Natural killer cell (primary cell): ENCODE measurements around the gene SULT2B1. TPM values are rescaled to one million over a fixed set of nuclear protein-coding genes. Genes with fewer than 3 reads are reported as not detected.
"Not testable (repeated sequence)": the region's sequence is repeated elsewhere in the genome, so short reads cannot be mapped to it uniquely, and the experiment has no call there.

Experiments used
- ATAC-seq, 3 donors: fragments of 150-1000 bp in 2 of 3; fragments of 200-7000 bp in 1 of 3; cut with Tn5 transposase; 1 replicate in 1 of 3; 2 replicates in 2 of 3; pipeline ENCODE4 v1.10.0; 2021; ENCODE audit warnings: mild to moderate bottlenecking in 2 of 3, moderate library complexity in 2 of 3
- DNase-seq, 2 donors: peaks; one replicate each; pipeline versions ENCODE4 v3.0.0 to v3.0.0-alpha.2; 2013 to 2021; ENCODE audit warnings: mixed read lengths in 1 of 2
- H3K27ac ChIP-seq: one replicate; pipeline ENCODE4 v1.5.1; 2013; ENCODE audit warnings: mild to moderate bottlenecking, low read length
- H3K27me3 ChIP-seq: one replicate; pipeline ENCODE4 v1.6.1; 2013; ENCODE audit warnings: low read length; ENCODE audit not compliant: control insufficient read depth, insufficient read depth
- H3K36me3 ChIP-seq: one replicate; pipeline ENCODE4 v1.6.1; 2013; ENCODE audit warnings: low read length; ENCODE audit not compliant: control insufficient read depth, insufficient read depth
- H3K4me1 ChIP-seq: one replicate; pipeline ENCODE4 v1.6.1; 2013; ENCODE audit warnings: low read length; ENCODE audit not compliant: control insufficient read depth, insufficient read depth
- H3K4me3 ChIP-seq: one replicate; pipeline ENCODE4 v1.5.1; 2013; ENCODE audit warnings: low read length
- H3K9me3 ChIP-seq: one replicate; pipeline ENCODE4 v1.6.1; 2013; ENCODE audit warnings: low read length; ENCODE audit not compliant: control insufficient read depth, insufficient read depth
- H3K27ac Mint-ChIP-seq, 2 donors: one replicate each; pipeline ENCODE4 v1.8.0; 2022; ENCODE audit warnings: mild to moderate bottlenecking in 2 of 2, mixed read lengths in 2 of 2, moderate library complexity in 1 of 2
- H3K27me3 Mint-ChIP-seq, 2 donors: one replicate each; pipeline ENCODE4 v1.8.0; 2022; ENCODE audit warnings: low read depth in 2 of 2, mixed read lengths in 2 of 2
- H3K36me3 Mint-ChIP-seq: one replicate; pipeline ENCODE4 v1.8.0; 2022; ENCODE audit warnings: mixed read lengths
- H3K4me1 Mint-ChIP-seq, 2 donors: one replicate each; pipeline ENCODE4 v1.8.0; 2022; ENCODE audit warnings: mixed read lengths in 2 of 2
- H3K4me3 Mint-ChIP-seq: one replicate; pipeline ENCODE4 v1.8.0; 2022; ENCODE audit warnings: mild to moderate bottlenecking, moderate library complexity, mixed read lengths
- H3K9me3 Mint-ChIP-seq, 2 donors: one replicate each; pipeline ENCODE4 v1.8.0; 2022; ENCODE audit warnings: mixed read lengths in 2 of 2
- WGBS: methylation state at CpG from one replicate; pipeline ENCODE4 v1.1.7; 2013; ENCODE audit warnings: missing lambda C conversion rate; ENCODE audit not compliant: insufficient coverage; 5-methylcytosine and 5-hydroxymethylcytosine counted together
- intact Hi-C: fragments of 100-400 bp; cut with micrococcal nuclease; formaldehyde crosslinking; loops from one replicate; pipeline ENCODE4 v1.14.2; 2022
- total RNA-seq, 4 donors: library from RNA; stranded (reverse); fragments of 120-200 nt in 1 of 4; gene quantifications; one replicate each; pipeline versions ENCODE4 v1.2.3 to v1.2.4, GENCODE V29; 2013 to 2022
- TF ChIP-seq, protein P1 (sequence below): fragments of 200-600 bp; IDR thresholded peaks from one replicate; pipeline ENCODE4 v1.8.0; 2022; ENCODE audit warnings: antibody characterized with exemption

Gene SULT2B1
- total RNA-seq, 3 donors from 2014 or later (not counting 1 experiment from before 2014, with no cell fraction given), result 0.40 TPM; not detected in 2

DNA sequence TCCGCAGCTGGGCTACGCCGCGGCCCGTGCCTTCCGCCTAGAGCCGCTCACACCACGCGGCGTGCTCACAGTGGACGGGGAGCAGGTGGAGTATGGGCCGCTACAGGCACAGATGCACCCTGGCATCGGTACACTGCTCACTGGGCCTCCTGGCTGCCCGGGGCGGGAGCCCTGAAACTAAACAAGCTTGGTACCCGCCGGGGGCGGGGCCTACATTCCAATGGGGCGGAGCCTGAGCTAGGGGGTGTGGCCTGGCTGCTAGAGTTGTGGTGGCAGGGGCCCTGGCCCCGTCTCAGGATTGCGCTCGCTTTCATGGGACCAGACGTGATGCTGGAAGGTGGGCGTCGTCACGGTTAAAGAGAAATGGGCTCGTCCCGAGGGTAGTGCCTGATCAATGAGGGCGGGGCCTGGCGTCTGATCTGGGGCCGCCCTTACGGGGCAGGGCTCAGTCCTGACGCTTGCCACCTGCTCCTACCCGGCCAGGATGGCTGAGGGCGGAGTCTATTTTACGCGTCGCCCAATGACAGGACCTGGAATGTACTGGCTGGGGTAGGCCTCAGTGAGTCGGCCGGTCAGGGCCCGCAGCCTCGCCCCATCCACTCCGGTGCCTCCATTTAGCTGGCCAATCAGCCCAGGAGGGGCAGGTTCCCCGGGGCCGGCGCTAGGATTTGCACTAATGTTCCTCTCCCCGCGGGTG, 77.8 kb downstream of the SULT2B1 start:
- Histone ChIP-seq H3K9me3 (no peaks in the 10 kb centered on the region), H3K27me3 (no peaks in the 10 kb centered on the region), H3K4me3 (no peak overlapping the region), H3K36me3 (peaks cover 39% of the 10 kb centered on the region), H3K27ac (no peak overlapping the region), H3K4me1 (peaks cover 82% of the 10 kb centered on the region)
- Mint-ChIP-seq H3K9me3 (no peaks in the 10 kb centered on the region), H3K27me3 (no peaks in the 10 kb centered on the region), H3K27ac (no peak overlapping the region), H3K4me3 (no peak overlapping the region), H3K36me3 (no peaks in the 10 kb centered on the region), H3K4me1 (peaks cover 25 to 42% of the 10 kb centered on the region in 2 donors)
- DNase-seq, result peak in 1 of 2 donors; percentile 41
- intact Hi-C loops, result loop anchor here (10.0 kb wide), 2 partner anchors 245 to 365 kb away; partner anchors contain the start of genes GYS1, PPP1R15A and RUVBL2
- WGBS, result 91% methylated on average over 48 of the region's 48 CpGs
- TF ChIP-seq, protein P1, sequence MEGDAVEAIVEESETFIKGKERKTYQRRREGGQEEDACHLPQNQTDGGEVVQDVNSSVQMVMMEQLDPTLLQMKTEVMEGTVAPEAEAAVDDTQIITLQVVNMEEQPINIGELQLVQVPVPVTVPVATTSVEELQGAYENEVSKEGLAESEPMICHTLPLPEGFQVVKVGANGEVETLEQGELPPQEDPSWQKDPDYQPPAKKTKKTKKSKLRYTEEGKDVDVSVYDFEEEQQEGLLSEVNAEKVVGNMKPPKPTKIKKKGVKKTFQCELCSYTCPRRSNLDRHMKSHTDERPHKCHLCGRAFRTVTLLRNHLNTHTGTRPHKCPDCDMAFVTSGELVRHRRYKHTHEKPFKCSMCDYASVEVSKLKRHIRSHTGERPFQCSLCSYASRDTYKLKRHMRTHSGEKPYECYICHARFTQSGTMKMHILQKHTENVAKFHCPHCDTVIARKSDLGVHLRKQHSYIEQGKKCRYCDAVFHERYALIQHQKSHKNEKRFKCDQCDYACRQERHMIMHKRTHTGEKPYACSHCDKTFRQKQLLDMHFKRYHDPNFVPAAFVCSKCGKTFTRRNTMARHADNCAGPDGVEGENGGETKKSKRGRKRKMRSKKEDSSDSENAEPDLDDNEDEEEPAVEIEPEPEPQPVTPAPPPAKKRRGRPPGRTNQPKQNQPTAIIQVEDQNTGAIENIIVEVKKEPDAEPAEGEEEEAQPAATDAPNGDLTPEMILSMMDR, result no peak
- no peak for ATAC-seq

DNA sequence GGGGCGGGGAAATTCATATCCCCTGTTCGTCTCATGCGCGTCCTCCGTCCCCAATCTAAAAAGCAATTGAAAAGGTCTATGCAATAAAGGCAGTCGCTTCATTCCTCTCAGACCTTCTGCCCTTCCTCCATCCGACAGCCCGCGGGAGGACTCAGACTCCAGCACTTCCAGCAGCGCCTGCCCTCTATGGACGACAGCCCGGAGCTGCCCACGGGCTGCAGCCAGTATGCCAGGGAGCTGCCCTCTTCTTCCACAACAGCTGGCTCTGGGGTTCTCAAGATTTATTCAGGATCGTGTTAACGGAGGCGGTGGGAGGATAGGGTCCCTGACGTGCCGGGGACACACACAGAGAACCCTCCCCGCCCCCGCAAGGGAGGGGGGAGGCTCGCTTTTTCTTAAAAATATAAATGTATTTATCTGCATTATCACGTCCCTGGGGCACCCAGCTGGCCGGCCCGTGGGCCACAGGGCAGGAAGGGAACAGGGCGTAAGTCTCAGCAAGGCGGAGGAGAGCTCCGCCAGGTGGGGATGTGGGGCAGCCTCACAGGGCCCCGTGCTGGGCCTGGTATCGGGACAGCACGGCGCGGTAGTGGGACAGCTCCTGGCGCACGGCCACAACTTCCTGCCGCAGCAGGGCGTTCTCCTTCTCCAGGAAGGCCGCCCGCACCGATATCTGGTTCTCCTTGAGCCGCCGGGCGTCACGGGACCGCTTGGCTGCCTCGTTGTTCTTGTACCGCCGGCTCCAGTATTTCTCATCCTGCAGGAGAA, 78.5 kb downstream of the SULT2B1 start:
- H3K27ac ChIP-seq, result no peak overlapping the region
- no peak overlapping the region for H3K4me3 ChIP-seq
- H3K4me1 ChIP-seq, result peaks cover 86% of the 10 kb centered on the region
- H3K36me3 Mint-ChIP-seq, result no peaks in the 10 kb centered on the region
- peaks cover 39% of the 10 kb centered on the region for H3K36me3 ChIP-seq
- H3K27me3 Mint-ChIP-seq, result no peaks in the 10 kb centered on the region
- 65% methylated on average over 39 of the region's 47 CpGs for WGBS
- peaks cover 23 to 40% of the 10 kb centered on the region in 2 donors for H3K4me1 Mint-ChIP-seq
- no peak overlapping the region for H3K4me3 Mint-ChIP-seq
- no peaks in the 10 kb centered on the region for H3K9me3 ChIP-seq
- no peaks in the 10 kb centered on the region for H3K27me3 ChIP-seq
- no peak overlapping the region for H3K27ac Mint-ChIP-seq
- no peaks in the 10 kb centered on the region for H3K9me3 Mint-ChIP-seq
- TF ChIP-seq, protein P1, result no peak
- intact Hi-C loops, result loop anchor here (10.0 kb wide), 2 partner anchors 244 to 364 kb away; partner anchors contain the start of genes GYS1, PPP1R15A and RUVBL2
- DNase-seq (no peak), ATAC-seq (no peak)

DNA sequence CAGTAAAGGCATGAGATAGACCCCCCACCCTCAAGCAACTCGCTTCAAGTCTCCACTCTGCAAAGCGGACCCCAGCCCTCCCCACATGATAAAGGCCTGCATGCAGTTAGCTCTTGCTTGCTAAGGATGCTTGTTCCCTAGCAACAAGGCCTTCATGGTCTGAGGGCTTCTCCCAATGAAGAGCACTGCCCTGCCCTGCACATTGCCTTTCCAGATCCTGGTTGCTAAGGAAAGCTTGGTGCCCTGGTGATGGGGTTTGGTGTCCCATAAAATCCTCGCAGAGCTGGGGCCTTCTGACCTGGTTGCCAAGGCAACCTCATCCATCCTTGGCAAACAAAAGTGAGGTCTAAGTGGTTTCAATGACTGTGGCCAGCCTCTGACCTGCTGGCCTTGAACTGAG, 79.3 kb downstream of the SULT2B1 start:
- H3K4me3 Mint-ChIP-seq, result no peak overlapping the region
- no peaks in the 10 kb centered on the region for H3K36me3 Mint-ChIP-seq
- peaks cover 83% of the 10 kb centered on the region for H3K4me1 ChIP-seq
- ATAC-seq (no peak), DNase-seq (no peak)
- H3K4me1 Mint-ChIP-seq, result peaks cover 26 to 39% of the 10 kb centered on the region in 2 donors
- no peaks in the 10 kb centered on the region for H3K9me3 ChIP-seq
- WGBS, result 79% methylated on average over 3 of the region's 3 CpGs
- no peaks in the 10 kb centered on the region for H3K27me3 ChIP-seq
- H3K9me3 Mint-ChIP-seq, result no peaks in the 10 kb centered on the region
- H3K4me3 ChIP-seq, result no peak overlapping the region
- H3K36me3 ChIP-seq, result peaks cover 39% of the 10 kb centered on the region
- H3K27me3 Mint-ChIP-seq, result no peaks in the 10 kb centered on the region
- intact Hi-C loops, result loop anchor here (10.0 kb wide), 2 partner anchors 244 to 364 kb away; partner anchors contain the start of genes GYS1, PPP1R15A and RUVBL2
- H3K27ac ChIP-seq, result no peak overlapping the region
- TF ChIP-seq, protein P1, result no peak
- no peak overlapping the region for H3K27ac Mint-ChIP-seq

DNA sequence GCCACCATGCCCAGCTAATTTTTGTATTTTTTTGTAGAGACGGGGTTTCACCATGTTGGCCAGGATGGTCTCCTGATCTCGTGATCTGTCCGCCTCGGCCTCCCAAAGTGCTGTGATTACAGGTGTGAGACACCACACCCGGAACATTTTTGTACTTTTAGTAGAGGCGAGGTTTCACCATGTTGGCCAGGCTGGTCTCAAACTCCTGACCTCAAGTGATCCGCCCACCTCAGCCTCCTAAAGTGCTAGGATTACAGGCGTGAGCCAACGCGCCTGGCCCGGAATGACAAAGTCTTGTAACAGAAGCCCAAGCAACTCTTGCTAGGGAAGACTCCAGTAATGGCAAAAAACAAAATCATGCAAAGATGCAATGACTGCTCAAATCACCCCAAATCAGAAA, 80.3 kb downstream of the SULT2B1 start:
- intact Hi-C loops, result loop anchor here (10.0 kb wide), 2 partner anchors 243 to 363 kb away; partner anchors contain the start of genes GYS1, PPP1R15A and RUVBL2
- not testable (repeated sequence) for H3K4me3 ChIP-seq, ATAC-seq, H3K9me3 ChIP-seq, DNase-seq, H3K36me3 Mint-ChIP-seq, H3K27ac ChIP-seq, H3K27ac Mint-ChIP-seq, H3K4me3 Mint-ChIP-seq, H3K27me3 ChIP-seq, H3K9me3 Mint-ChIP-seq, H3K27me3 Mint-ChIP-seq
- 92% methylated on average over 11 of the region's 11 CpGs for WGBS
- peaks cover 22 to 37% of the 10 kb centered on the region in 2 donors for H3K4me1 Mint-ChIP-seq
- Histone ChIP-seq H3K4me1 (peaks cover 72% of the 10 kb centered on the region), H3K36me3 (peaks cover 39% of the 10 kb centered on the region)
